GM19023 (cell line): ENCODE measurements around the gene FEV.

ENCODE experiments used
- ATAC-seq: cut with Tn5 transposase; IDR thresholded peaks from one replicate; pipeline ENCODE4 v1.9.1; 2021; ENCODE audit warnings: mild to moderate bottlenecking, moderate library complexity; ENCODE audit not compliant: unreplicated experiment

Gene FEV

DNA sequence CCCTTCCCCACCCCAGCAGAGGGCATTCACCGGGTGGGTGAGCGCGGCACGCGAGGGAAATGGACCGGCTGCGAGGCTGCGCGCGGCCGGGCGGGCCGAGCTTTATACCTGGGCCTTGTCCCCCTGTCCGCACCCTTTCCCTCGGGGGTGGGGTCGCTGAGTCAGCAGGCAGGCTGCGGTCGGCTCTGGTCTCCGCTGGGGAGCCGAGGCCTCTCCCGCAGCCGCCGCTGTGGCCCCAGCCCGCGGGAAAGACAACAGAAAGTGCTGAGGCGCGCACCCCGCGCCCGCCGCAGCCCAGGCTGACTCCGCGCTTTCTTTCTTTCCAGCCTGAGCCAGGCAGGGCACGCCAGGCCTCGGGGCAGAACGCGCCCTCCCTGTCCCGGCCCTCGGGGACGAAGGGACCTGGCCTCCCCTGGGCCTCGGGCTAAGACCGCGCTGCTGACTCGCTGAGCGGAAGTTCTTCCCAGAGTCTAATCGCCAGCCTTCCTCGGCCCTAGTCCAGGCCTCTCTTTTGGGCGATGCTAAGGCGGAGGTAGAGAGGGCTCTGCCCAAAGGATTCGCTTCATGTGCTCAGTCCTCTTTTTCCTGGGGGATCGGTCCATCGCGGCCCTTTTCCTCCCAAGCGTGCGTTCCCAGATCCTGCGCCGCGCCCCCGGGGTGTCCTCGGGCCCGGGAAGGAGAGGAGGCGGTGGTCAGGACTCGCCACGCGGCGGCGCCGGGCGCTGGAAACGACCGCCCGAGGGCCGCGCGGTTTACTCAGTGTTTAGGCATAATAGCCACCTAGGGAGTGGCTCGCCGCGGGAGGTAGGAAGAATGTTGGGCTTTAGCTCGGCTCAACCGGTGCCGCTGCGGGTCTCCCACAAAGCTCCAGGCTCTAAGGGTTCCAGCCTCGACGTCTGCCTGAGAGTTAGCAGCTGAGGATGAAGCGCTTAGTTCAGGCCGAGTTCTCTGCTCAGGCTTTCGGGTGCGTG, 8.6 kb upstream of the FEV start, which contains the start of gene CRYBA2:
Gene CRYBA2 (minus strand): TSS at position 78 of the 971 bp plus-strand sequence. CDS start 246 bp downstream, outside the sequence.
- no peak for ATAC-seq

DNA sequence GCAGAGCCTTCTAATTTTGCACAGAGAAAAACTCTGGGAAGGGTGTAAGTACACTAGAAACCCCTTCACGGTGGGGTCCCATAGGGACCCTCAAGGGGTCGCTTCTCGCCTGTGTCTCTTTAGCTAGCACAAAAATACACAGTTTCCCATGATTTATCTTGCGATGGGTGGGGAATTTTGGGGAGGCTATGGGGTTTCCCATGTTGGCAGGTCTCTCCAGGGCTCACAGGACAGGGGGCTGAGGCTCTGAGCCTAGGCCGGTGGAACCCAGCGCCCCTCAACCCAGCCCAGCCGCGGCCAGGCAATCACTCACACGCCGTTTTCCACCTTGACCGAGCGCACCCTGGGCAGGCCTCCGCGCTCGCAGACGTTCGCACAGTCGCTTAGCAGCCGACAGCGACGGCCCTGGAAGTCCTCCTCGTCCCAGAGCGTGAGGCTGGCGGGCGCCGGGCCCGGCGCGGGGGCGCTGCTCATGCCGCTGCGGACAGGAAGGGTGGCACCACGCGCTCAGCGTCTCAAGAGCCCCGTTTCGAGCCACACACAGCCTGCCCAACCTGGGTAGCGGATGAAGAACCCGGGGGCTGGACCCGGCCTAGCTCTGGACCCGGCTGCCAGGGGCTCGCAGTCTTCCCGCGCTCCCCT, 7.8 kb upstream of the FEV start:
- ATAC-seq: no peak

DNA sequence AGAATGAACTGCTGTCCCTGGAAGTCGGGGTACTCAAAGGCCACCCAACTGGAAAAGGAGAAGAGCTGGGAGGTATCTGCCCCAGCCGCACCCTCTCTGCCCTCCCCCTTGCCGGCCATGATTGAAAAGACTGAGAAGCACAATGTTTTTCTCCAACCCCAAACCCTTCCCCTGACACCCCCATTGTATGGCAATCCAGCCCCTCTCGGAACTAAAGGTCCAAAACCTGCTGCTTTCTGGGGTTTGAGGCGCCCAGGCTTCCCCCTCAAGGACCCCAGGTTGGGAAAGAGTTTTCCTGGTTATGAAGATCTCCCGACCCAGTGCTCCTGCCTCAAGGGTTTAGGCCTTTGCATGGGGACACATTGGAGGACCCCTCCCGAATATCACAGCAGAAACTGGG, 7.2 kb upstream of the FEV start:
- no peak for ATAC-seq

DNA sequence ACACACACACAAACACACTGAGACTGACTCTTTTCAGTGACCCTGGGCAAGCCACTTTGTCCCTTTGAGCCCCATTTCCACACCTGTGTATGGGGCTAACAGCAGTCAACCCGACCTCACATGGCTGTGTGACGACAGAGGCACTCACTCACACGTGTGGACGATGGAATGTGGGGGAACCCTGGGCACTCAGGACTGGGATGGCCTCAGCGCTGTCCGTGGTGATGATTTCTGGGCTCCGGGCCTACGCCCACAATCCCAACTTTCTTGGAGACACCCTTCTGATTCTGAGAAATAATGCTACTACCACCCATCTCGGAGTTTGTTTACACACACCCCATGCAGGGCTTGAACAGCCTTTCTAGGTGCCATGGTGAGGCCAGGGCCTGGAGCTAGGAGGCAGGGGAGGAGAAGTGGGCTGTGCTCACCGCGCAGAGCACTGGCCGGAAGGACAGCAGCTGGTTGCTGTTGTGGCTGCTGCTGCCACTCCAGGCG, 6.7 kb upstream of the FEV start:
- ATAC-seq: no peak

DNA sequence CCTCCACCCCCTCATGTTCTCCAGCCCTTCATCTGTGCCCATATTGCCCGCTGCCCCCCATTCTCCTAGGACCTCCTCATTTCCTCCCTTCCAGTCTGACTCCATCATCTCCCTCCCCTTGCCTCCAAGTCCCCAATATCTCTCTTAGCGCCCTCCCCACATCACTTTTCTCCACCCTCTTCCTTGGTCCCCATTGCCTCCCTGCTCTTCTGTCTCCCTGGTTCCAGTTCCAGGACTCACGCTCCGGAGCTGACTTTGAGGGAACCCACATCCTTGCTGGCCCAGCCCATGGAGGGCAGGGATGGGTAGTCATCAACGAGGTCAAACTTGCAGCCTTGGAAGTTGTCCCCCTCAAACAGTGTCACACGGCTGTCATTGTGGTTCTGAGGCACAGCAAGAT, 5.6 kb upstream of the FEV start:
- no peak for ATAC-seq

DNA sequence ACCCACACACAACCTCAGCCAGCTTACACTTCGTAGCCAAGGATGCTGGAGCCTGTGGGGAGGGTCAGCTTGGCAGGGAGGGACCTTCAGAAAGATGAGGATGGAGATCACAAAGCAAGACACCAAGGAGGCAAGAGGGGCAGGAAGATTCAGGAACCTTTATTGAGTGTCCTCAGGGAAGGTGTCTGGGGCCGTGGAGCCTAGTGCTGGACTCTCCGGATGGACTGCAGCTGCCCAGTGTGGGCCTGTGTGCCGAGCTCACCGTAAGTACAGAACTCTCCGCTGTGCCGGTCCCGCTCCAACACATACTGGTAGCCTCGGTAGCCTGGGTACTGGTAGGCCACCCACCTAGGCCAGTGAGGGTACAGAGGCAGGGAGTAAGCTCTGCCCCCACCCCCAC, 5.1 kb upstream of the FEV start:
- no peak for ATAC-seq

DNA sequence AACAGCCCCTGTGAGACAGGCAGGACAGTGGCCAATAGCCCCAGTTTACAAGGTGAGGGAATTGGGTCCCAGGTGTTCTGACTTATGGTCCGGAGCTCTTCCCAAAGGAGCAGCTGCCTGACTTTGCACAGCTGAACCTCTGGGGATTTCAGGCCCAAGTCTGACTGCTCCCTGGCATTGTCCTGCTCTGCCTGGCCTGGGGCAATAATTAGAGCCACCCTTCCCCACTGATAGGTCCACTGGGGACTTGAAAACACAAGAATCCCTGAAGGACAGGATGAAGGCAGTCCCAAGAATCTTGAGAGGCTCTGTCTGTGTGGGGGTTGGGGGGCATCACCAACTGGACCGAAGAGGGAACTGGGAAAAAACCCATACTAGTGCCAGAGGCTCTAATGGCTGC, 3.7 kb upstream of the FEV start:
- ATAC-seq: no peak

DNA sequence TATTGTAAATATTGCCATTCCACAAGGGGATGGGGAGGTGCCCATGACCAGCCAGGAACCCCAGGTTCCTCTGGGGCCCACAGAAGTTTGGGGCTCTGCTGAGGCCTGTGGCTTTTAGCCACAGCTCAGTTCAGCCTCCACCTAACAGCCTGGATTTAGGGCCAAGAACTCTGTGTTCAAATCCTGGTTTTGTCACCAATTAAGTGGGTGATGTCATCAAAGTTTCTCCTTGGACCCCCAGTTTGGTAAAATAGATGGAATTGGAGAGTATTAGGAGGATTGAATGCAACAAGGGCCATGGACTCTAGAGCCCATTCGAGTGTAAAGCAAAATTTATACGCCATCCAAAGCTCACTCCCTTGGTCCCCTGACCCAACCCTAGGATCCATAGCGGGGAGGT, 3.2 kb upstream of the FEV start:
- ATAC-seq: no peak

DNA sequence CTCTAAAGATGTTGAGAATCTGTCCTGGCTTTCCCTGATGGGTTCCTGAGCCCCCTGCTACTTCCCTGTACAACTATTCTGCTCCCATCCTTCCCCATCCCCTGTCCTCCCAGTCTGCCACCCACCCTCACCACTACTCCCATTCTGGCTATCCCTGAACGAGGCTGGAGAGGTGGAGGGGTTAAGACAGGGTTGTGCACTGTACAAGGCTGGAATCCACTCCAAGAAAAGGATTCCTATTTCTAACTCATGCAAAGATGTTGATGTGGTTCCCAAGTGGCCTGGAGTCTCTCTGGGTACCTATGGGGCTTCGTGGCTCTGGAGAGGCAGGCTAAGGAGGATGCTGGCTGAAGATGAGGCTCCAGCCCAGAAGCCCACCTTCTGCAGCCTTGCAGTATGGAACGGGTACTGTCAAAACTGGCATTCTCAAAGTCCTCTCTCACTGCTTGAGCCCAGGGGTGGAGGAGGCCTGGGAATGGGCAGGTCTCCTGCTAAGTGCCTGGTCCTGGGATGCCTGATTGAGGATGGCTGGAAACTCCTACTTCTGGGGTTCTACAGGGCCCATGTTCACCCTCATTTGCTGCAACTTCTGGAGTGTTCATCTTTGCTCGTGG, 1.3 kb upstream of the FEV start:
- no peak for ATAC-seq

DNA sequence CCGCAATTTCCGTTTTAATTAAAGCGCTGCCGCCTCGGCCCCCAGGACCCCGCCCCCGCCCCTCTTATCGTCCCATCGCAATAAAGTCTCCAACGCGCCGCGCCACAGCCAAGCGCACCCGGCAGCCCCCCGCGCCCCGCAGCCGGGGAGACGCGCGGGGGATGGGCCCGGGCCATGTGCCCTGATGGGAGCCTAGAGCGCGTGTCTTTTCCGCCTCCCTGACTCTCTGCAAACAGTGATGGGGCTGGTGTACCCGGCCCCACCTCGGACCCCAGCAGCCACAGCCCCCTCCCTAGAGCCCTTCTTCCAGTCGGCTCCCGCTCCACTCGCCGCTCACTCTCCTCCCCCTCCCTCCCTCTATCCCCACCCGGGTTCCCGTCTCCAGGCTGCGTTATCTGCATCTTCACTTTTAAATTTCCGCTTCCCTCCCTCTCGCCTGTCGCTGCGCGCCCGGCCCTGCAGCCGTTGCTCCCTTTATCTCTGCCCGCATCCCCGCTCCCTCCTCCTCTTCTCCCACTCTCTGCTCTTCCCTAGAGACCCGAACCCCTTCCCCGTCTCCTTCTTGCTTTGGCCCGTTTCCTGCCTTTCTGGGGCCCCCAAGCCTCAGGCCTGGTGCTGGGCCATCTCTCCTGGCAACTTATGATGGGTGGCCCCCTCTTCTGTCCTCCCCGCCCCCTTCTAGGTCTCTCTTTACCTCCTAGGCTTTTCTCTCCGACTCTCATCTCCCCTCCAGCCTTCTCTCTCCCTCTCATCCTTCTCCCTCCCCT, 524 bp upstream of the FEV start:
- ATAC-seq: no peak

DNA sequence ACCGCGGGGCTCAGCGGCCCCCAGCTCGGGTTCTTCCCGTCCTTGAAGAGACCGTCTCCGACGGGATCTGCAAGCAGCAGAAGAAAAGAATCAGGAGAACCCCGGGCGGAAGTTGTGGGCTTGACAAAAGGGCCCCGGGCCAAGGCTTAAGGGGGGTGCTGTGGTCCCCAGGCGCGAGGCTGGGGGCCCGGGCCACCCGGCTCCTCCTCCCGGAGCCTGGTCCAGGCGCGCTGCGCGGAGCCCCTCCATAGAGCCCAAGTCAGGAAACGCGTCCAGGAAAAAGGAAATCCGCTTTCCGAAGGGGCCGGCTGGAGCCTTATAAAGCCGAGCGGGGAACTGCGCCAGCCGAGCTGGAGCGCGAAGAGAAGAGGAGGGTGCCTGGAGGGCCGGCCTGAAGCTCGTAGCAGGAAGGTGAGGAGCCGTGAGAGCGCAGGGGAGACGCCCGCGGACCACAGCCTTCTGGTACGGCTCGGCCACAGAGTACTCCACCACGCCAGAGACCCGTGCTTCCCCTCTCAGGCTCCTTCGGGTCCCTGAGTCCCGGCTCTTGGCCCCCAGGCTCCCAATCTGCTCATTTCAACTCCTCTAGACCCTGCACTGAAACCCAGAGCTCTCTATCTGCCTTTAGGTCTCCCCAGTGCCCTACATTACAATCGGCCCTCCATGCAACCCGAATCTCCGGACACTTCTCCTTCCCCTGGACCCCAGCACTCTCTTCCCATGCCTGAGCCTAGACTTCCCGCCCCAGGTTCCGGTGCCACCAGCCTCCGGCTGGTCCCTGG, 554 bp downstream of the FEV start:
- no peak for ATAC-seq

DNA sequence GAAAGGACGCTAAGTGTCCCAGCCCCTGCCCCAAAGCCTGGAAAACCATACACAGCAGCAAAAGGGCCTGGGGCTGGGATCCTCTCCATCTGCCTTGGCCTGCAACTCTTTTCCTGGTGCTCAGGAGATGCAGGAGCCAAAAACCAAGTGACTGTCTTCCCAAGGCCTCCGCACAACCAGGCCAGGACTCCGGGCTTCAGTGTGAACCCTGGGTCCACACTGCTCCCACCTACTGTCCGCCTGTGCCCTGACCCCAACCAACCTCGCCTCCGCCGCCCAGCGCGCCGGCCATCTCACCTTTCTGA, 1.1 kb downstream of the FEV start:
- no peak for ATAC-seq

DNA sequence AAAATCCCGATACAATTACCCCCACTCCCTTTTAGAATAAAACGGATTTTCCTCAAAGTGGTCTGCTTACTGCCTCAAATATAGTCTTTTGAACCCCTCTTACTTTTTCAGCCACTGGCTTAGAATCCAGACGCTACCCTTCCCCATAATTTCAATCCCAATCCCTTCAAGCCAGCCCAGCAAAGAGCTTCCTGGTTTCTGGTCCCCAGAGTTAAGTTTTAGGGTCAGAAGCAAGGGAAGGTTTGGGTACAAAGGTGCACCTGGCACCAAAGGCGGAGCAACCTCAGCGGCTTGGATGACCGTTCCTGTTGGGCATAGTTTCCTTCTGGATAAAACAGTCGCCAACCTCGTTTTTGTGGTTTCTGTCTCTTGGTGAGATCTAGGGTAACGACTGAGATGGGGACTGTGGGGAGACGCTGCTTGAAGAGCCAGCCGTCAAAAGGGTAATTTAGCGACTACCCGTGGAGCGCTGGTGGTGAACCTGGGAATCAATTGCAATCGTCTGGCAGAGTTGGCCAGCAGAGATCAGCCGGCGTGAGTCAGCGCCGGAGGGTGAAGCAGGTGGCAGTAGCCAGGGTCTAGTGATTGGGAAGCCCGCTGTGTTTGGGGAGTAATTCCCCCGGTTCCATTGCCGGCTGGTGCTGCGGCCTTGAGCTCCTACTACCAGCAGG, 1.6 kb downstream of the FEV start:
- no peak for ATAC-seq

DNA sequence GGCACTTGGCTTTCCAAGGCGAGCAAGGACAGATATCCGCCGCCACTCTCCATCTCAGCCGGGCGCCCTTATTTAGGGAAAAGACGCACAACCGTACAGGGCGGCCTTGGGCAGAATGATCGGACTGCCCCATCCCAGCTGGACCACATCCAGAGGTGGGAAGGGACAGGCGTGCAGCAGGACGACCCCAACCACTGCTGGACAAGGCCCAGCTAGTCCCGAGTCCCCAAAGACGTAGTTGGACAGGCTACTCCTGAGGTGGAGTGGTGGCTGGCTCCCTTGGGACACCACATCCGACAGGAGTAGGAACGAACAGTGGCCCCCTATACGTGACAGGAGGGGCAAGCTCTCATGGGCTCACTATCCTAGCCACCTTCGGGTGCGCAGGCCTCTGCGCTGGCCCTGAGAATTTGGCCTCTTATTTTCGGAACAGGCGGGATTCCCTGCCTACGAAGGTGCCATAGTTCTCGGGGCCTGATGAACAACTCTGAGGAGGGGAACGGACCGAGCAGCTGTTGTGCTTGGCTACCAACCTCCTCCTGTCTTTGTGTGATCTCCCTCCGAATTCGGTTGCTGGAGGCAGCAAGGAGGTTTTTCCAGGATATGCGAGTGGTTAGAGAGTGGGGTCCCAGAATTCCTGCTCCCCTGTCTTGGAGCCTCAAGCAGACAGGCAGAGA, 2.3 kb downstream of the FEV start:
- no peak for ATAC-seq

DNA sequence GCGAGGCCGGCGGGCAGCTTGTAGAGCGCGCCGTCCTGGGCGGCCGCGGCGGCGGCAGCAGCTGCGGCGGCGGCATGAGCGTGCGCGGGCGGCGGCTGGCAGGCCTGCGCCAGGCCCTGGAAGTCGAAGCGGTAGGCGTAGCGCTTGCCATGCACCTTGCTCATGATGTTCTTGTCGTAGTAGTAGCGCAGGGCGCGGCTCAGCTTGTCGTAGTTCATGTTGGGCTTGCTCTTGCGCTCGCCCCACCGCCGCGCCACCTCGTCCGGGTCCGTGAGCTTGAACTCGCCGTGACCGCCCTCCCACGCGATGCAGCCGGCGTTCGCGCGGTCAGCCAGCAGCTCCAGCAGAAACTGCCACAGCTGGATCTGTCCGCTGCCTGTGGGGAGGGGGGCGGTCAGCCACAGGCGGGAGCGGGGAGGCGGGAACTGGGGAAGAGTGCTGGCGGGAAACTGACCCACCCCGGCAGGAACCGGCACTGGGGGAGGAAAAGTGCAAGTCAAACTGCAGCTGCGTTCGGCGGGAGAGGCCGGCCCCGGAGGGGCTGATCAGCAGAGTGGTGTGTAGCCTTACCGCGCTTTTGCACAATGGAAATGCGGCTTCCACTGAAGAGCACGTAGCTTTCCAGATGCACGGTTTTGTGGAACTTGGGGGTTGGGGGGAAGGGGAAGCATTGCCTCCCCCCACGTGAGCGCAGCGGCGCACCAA, 3.0 kb downstream of the FEV start:
- no peak for ATAC-seq

DNA sequence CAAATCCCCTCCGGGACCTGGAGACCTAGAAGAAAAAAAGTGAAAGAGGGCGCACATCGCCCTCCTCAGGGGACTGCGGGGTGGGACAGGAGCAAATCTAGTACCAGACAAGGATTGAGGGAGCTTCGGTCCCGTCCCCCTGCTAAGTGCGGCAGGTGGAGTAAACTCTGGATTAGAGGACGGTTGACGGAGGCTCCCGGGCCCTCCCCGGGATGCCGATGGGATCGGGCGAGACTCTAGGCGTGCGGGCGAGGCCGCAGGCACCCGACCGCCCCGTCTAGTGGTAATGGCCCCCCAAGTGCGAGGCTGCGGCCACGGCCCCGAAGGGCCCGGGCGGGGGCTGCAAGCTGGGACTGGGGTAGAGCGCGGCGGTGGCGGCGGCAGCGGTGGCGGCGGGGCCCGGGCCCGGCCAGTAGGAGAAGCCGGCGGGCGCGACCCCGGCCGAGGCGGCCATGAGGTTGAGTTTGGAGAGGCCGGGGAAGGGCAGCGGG, 3.5 kb downstream of the FEV start:
- ATAC-seq: no peak

DNA sequence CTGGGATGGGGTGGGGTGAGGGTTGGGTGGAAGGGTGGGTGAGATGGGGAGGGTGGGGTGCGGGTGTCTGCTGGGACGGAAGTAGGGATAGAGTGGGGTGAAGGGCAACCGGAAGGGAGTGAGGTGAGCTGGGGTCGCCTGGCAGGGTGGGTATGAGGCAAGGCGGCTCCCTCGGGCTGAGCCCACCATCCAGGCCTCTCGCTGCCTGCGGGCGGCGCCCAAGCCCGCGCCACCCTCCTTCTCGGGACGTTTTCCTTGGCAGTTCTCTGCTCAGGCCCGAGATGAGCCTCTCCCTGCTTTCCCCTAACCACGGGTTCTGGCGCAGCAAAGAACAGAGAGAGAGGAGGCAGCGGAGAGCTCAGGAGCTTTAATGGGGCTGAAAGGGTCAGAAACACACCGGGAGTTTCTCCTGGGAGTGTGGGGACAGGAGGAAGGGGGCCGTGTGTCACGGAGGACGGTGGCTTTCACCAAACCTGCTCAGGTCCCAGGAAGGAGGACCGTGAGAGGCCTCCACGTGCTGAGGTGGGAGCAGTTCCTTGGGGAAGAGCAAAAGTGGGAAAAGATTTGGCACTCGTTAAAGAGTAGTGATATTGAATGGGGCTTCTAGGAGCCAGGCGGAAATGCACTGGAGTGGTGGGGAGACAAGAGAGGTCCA, 4.1 kb downstream of the FEV start:
- ATAC-seq: no peak
